GM23248 (cell line): Measurements from ENCODE around the gene BLMH. TPM values are rescaled to one million over a fixed set of nuclear protein-coding genes. Genes with fewer than 3 reads are reported as not detected.

ENCODE experiments used
- DNase-seq: peaks from one replicate; pipeline ENCODE4 v3.0.0-alpha.2; 2015
- H2AFZ ChIP-seq: fragments of 200-600 bp; sonication (generic); 2 replicates; pipeline ENCODE4 v1.6.1; 2016; ENCODE audit warnings: antibody characterized with exemption
- H3F3A ChIP-seq: fragments of 200-600 bp; sonication (generic); 2 replicates; pipeline ENCODE4 v1.6.1; 2016; ENCODE audit warnings: mild to moderate bottlenecking, antibody characterized with exemption, mixed run types; ENCODE audit not compliant: insufficient read depth
- H3K27ac ChIP-seq: fragments of 200-600 bp; sonication (generic); 2 replicates; pipeline ENCODE4 v1.5.1; 2016; ENCODE audit warnings: mild to moderate bottlenecking
- H3K27me3 ChIP-seq: fragments of 200-600 bp; sonication (generic); replicated peaks from 2 replicates; pipeline ENCODE4 v1.6.1; 2016; ENCODE audit warnings: mild to moderate bottlenecking; ENCODE audit not compliant: insufficient read depth
- H3K36me3 ChIP-seq: fragments of 200-600 bp; sonication (generic); 2 replicates; pipeline ENCODE4 v1.6.1; 2016; ENCODE audit warnings: low read depth, mild to moderate bottlenecking
- H3K4me1 ChIP-seq: fragments of 200-600 bp; sonication (generic); 2 replicates; pipeline ENCODE4 v1.6.1; 2016; ENCODE audit warnings: mild to moderate bottlenecking; ENCODE audit not compliant: insufficient read depth
- H3K4me2 ChIP-seq: fragments of 200-600 bp; sonication (generic); one replicate; pipeline ENCODE4 v1.6.1; 2016; ENCODE audit warnings: mild to moderate bottlenecking; ENCODE audit not compliant: unreplicated experiment
- H3K4me3 ChIP-seq: fragments of 200-600 bp; sonication (generic); 2 replicates; pipeline ENCODE4 v1.5.1; 2016; ENCODE audit warnings: mild to moderate bottlenecking
- H3K79me2 ChIP-seq: fragments of 200-600 bp; sonication (generic); 2 replicates; pipeline ENCODE4 v1.6.1; 2016; ENCODE audit warnings: mild to moderate bottlenecking; ENCODE audit not compliant: insufficient read depth
- H3K9ac ChIP-seq: fragments of 200-600 bp; sonication (generic); 2 replicates; pipeline ENCODE4 v1.6.1; 2016; ENCODE audit warnings: mild to moderate bottlenecking
- H3K9me2 ChIP-seq: fragments of 200-600 bp; sonication (generic); 2 replicates; pipeline ENCODE4 v1.6.1; 2016; ENCODE audit warnings: mixed run types, mild to moderate bottlenecking, moderate library complexity; ENCODE audit not compliant: insufficient read depth
- H3K9me3 ChIP-seq: fragments of 200-600 bp; sonication (generic); one replicate; pipeline ENCODE4 v1.6.1; 2017; ENCODE audit warnings: low read depth
- H4K20me1 ChIP-seq: fragments of 200-600 bp; sonication (generic); 2 replicates; pipeline ENCODE4 v1.6.0; 2016; ENCODE audit not compliant: insufficient read depth
- EZH2 ChIP-seq: fragments of 200-600 bp; sonication (generic); IDR thresholded peaks from 2 replicates; pipeline ENCODE4 v1.6.1; 2018; ENCODE audit warnings: antibody characterized with exemption, mild to moderate bottlenecking; ENCODE audit not compliant: insufficient read depth, poor library complexity, severe bottlenecking
- EZH2phosphoT487 ChIP-seq: fragments of 200-600 bp; sonication (generic); IDR thresholded peaks from 2 replicates; pipeline ENCODE4 v1.6.1; 2018; ENCODE audit warnings: antibody characterized with exemption, moderate library complexity, mild to moderate bottlenecking, low read depth; ENCODE audit not compliant: insufficient read depth
- WGBS, 2 experiments: methylation state at CpG; one replicate each; pipeline ENCODE4 v1.1.6; 2015 to 2017; ENCODE audit warnings: low lambda C conversion rate in 2 of 2, low coverage in 1 of 2; ENCODE audit errors: missing lambda C conversion rate in 2 of 2; 5-methylcytosine and 5-hydroxymethylcytosine counted together
- in situ Hi-C: fragments of 300-500 bp; cut with MboI; formaldehyde crosslinking; loops from 2 replicates; pipeline ENCODE4 v1.15.0; 2020
- polyA plus RNA-seq: library from polyadenylated mRNA; unstranded; fragments of >200 nt; fragmentation: Nextera tagmentation; extraction: Ambion mirVana; gene quantifications from 2 replicates; pipeline ENCODE4 v1.2.1, GENCODE V29; 2016
- total RNA-seq: library from RNA; depleted of rRNA; stranded (reverse); fragments of >200 nt; shearing (Covaris generic); gene quantifications from 2 replicates; pipeline ENCODE4 v1.2.3, GENCODE V29; 2014

BLMH gene
- total and polyA plus RNA-seq, 2 experiments from 2014 or later = 17.3 to 22.4 TPM

- 3 to 5% methylated on average over 1 of the region's 1 CpG for WGBS, 2 experiments
- Histone ChIP-seq H3K4me3 (no peak overlapping the region), H2AFZ (no peak overlapping the region), H3K9ac (no peak overlapping the region), H3K27me3 (no peaks in the 10 kb centered on the region; the same call in 1 of the 2 replicates), H3K79me2 (no peaks in the 10 kb centered on the region), H3K9me2 (no peaks in the 10 kb centered on the region), H3K4me1 (peaks cover 2% of the 10 kb centered on the region; the same call in 1 of the 2 replicates), H4K20me1 (no peaks in the 10 kb centered on the region), H3K27ac (no peak overlapping the region), H3K36me3 (no peaks in the 10 kb centered on the region), H3F3A (peaks cover 2% of the 10 kb centered on the region; the same call in 1 of the 2 replicates), H3K9me3 (no peaks in the 10 kb centered on the region), H3K4me2 (no peak overlapping the region)
- in situ Hi-C loops = no loop called here
- no peak for DNase-seq
- no peak for TF ChIP-seq EZH2phosphoT487
- no peak for TF ChIP-seq EZH2
Observed at GRCh38 chr17:30326809-30327208, 35.1 kb upstream of the BLMH start.

GRCh38 chr17:30324723-30325122 lies 33.0 kb upstream of the BLMH start:
- TF ChIP-seq EZH2phosphoT487 (no peak), EZH2 (no peak)
- no peaks in the 10 kb centered on the region for H3K79me2 ChIP-seq
- no peak overlapping the region for H2AFZ ChIP-seq
- 77 to 79% methylated on average over 7 of the region's 7 CpGs for WGBS, 2 experiments
- in situ Hi-C loops = no loop called here
- no peaks in the 10 kb centered on the region; the same call in 1 of the 2 replicates for H3K27me3 ChIP-seq
- H3K4me1 ChIP-seq = no peaks in the 10 kb centered on the region
- no peaks in the 10 kb centered on the region for H3K9me3 ChIP-seq
- DNase-seq = no peak
- no peaks in the 10 kb centered on the region for H3F3A ChIP-seq
- no peaks in the 10 kb centered on the region for H4K20me1 ChIP-seq
- no peak overlapping the region for H3K4me3 ChIP-seq
- no peak overlapping the region for H3K27ac ChIP-seq
- H3K9me2 ChIP-seq = no peaks in the 10 kb centered on the region
- H3K4me2 ChIP-seq = no peak overlapping the region
- H3K36me3 ChIP-seq = no peaks in the 10 kb centered on the region
- no peak overlapping the region for H3K9ac ChIP-seq

- Histone ChIP-seq H3K4me2 (no peak overlapping the region), H3K27me3 (no peaks in the 10 kb centered on the region; the same call in 1 of the 2 replicates), H3K36me3 (no peaks in the 10 kb centered on the region), H4K20me1 (no peaks in the 10 kb centered on the region), H3K9ac (no peak overlapping the region), H2AFZ (no peak overlapping the region), H3K27ac (no peak overlapping the region), H3K9me3 (no peaks in the 10 kb centered on the region), H3K9me2 (no peaks in the 10 kb centered on the region), H3K79me2 (no peaks in the 10 kb centered on the region), H3F3A (no peaks in the 10 kb centered on the region), H3K4me1 (no peaks in the 10 kb centered on the region), H3K4me3 (no peak overlapping the region)
- in situ Hi-C loops = no loop called here
- DNase-seq = peak; percentile 33
- TF ChIP-seq EZH2phosphoT487 (no peak), EZH2 (no peak)
Observed at GRCh38 chr17:30323895-30324319, 32.2 kb upstream of the BLMH start.

- no peak overlapping the region for H3K9ac ChIP-seq
- H3F3A ChIP-seq = no peaks in the 10 kb centered on the region
- TF ChIP-seq EZH2phosphoT487 (no peak), EZH2 (no peak)
- no peaks in the 10 kb centered on the region for H3K4me1 ChIP-seq
- DNase-seq = no peak
- 55 to 69% methylated on average over 5 of the region's 5 CpGs for WGBS, 2 experiments
- no peaks in the 10 kb centered on the region; the same call in 1 of the 2 replicates for H3K27me3 ChIP-seq
- no peak overlapping the region for H2AFZ ChIP-seq
- H3K79me2 ChIP-seq = no peaks in the 10 kb centered on the region
- no peaks in the 10 kb centered on the region for H4K20me1 ChIP-seq
- no peak overlapping the region for H3K4me2 ChIP-seq
- H3K36me3 ChIP-seq = no peaks in the 10 kb centered on the region
- no peak overlapping the region for H3K4me3 ChIP-seq
- H3K9me3 ChIP-seq = no peaks in the 10 kb centered on the region
- no peak overlapping the region for H3K27ac ChIP-seq
- no peaks in the 10 kb centered on the region for H3K9me2 ChIP-seq
- in situ Hi-C loops = no loop called here
Observed at GRCh38 chr17:30323262-30323894, 31.6 kb upstream of the BLMH start.

GRCh38 chr17:30321314-30321713 lies 29.6 kb upstream of the BLMH start:
- 76 to 78% methylated on average over 4 of the region's 4 CpGs for WGBS, 2 experiments
- H3K4me2 ChIP-seq = no peak overlapping the region
- H2AFZ ChIP-seq = no peak overlapping the region
- H3K79me2 ChIP-seq = no peaks in the 10 kb centered on the region
- H3K4me1 ChIP-seq = no peaks in the 10 kb centered on the region
- no peaks in the 10 kb centered on the region for H3K9me2 ChIP-seq
- no peaks in the 10 kb centered on the region for H3K36me3 ChIP-seq
- H3K9ac ChIP-seq = no peak overlapping the region
- H3K27me3 ChIP-seq = no peaks in the 10 kb centered on the region; the same call in 1 of the 2 replicates
- TF ChIP-seq EZH2phosphoT487 (no peak), EZH2 (no peak)
- DNase-seq = no peak
- no peaks in the 10 kb centered on the region for H3F3A ChIP-seq
- no peak overlapping the region for H3K27ac ChIP-seq
- H3K4me3 ChIP-seq = no peak overlapping the region
- no peaks in the 10 kb centered on the region for H3K9me3 ChIP-seq
- no peaks in the 10 kb centered on the region for H4K20me1 ChIP-seq
- in situ Hi-C loops = no loop called here
